Epithelial cell of proximal tubule (primary cell): ENCODE results near the gene MVB12A. TPM values are rescaled to one million over a fixed set of nuclear protein-coding genes. Genes with fewer than 3 reads are reported as not detected.

Experiments used
- DNase-seq: peaks from one replicate; pipeline ENCODE4 v3.0.0-alpha.2; 2011; ENCODE audit warnings: low read depth
- H3K4me3 ChIP-seq: 2 replicates; pipeline ENCODE4 v1.5.1; 2011; ENCODE audit warnings: low read depth, mild to moderate bottlenecking, low read length
- total RNA-seq: library from RNA; depleted of rRNA; stranded (reverse); fragments of >200 nt; gene quantifications from 2 replicates; pipeline ENCODE4 v1.2.3, GENCODE V29; 2015
- TF ChIP-seq, protein P1 (sequence below): conservative IDR thresholded peaks from 2 replicates; pipeline ENCODE4 v1.5.1; 2012; ENCODE audit warnings: low read depth, mild to moderate bottlenecking, low read length

MVB12A gene
- total RNA-seq, 1 donor from 2014 or later, result 91.6 TPM

DNA sequence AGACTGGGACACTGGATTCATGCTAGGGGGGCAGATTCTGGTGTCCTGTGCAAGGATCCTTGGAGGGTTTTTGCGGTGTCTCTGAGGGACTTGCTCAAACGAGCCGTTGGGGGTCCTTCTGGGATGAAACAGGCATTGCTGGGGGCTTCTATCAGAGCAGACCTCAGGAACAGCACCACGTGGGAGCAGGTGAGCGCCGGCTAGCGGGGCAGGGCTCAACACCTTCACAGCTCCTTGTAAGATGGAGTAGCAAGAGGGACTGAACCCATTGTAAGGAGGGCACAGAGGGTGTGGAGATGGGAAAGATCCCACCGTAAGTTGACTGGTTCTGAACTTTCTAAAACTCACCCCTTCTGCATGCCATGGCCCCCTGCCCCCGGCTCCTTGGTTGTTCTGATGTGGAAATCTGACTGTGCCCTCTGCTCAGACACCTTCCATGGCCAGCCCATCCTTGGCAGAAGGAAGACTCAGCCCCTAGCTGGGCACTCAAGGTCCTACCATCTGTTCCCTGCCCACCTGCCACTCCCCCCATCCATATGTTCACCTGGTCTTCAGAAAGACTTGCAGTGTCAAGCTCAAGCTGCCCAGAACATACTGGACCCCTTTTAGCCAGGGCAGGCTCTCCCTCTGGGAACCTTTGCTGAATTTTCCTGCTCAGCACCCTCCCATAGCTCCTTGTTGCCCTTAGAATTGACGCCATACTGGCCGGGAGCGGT lies 51.7 kb downstream of the MVB12A start:
- H3K4me3 ChIP-seq, result peak overlapping the region; percentile 74
- no peak for DNase-seq
- TF ChIP-seq, protein P1, sequence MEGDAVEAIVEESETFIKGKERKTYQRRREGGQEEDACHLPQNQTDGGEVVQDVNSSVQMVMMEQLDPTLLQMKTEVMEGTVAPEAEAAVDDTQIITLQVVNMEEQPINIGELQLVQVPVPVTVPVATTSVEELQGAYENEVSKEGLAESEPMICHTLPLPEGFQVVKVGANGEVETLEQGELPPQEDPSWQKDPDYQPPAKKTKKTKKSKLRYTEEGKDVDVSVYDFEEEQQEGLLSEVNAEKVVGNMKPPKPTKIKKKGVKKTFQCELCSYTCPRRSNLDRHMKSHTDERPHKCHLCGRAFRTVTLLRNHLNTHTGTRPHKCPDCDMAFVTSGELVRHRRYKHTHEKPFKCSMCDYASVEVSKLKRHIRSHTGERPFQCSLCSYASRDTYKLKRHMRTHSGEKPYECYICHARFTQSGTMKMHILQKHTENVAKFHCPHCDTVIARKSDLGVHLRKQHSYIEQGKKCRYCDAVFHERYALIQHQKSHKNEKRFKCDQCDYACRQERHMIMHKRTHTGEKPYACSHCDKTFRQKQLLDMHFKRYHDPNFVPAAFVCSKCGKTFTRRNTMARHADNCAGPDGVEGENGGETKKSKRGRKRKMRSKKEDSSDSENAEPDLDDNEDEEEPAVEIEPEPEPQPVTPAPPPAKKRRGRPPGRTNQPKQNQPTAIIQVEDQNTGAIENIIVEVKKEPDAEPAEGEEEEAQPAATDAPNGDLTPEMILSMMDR, result no peak

DNA sequence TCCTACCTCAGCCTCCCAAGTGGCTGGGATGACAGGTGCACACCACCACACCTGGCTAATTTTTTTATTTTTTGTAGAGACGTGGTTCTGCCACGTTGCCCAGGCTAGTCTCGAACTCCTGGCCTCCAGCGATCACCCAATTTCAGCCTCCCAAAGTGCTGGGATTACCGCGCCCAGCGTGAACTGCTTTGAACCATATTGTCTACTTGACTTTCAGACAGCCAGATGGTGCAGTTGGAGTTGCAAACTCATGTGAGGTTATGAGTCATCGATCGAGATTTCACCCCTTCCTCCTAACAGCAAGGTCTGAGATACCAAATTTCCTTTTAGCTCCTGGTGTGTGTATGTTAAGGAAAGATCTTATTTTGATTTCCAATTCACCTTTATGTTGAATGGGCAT lies 53.2 kb downstream of the MVB12A start:
- no peak for DNase-seq
- TF ChIP-seq, protein P1, result no peak
- no peak overlapping the region for H3K4me3 ChIP-seq

Other genes with a start within 250 kb of the MVB12A start
- gene USE1, start 204.7 kb upstream of the MVB12A start, total RNA-seq, result 9.0 and 25.3 TPM in 2 replicates
- gene OCEL1, start 193.8 kb upstream of the MVB12A start, total RNA-seq, result 4.6 and 8.1 TPM in 2 replicates
- 122 and 131 TPM in 2 replicates for gene NR2F6, start 174.1 kb upstream of the MVB12A start, total RNA-seq
- not detected in 2 replicates for gene USHBP1, start 155.3 kb upstream of the MVB12A start, total RNA-seq
- 125 and 141 TPM in 2 replicates for gene BABAM1, start 152.6 kb upstream of the MVB12A start, total RNA-seq
- 3.0 and 4.1 TPM in 2 replicates for gene ANKLE1, start 138.1 kb upstream of the MVB12A start, total RNA-seq
- 10.3 and 20.9 TPM in 2 replicates for gene ABHD8, start 116.6 kb upstream of the MVB12A start, total RNA-seq
- gene MRPL34, start 114.2 kb upstream of the MVB12A start, total RNA-seq, result 121 and 161 TPM in 2 replicates
- 35.6 and 47.0 TPM in 2 replicates for gene DDA1, start 110.5 kb upstream of the MVB12A start, total RNA-seq
- gene ANO8, start 85.2 kb upstream of the MVB12A start, total RNA-seq, result 3.3 and 6.6 TPM in 2 replicates
- 22.7 and 79.5 TPM in 2 replicates for gene GTPBP3, start 82.5 kb upstream of the MVB12A start, total RNA-seq
- gene PLVAP, start 42.7 kb upstream of the MVB12A start, total RNA-seq, result 0.58 and 1.2 TPM in 2 replicates
- gene CCDC194, start 25.9 kb upstream of the MVB12A start, total RNA-seq, result not detected in 2 replicates
- gene BST2, start 14.4 kb upstream of the MVB12A start, total RNA-seq, result 2.2 and 18.6 TPM in 2 replicates
- not detected in 2 replicates for gene TMEM221, start 28.6 kb downstream of the MVB12A start, total RNA-seq
- gene NXNL1, start 40.9 kb downstream of the MVB12A start, total RNA-seq, result not detected in 2 replicates
- 2.5 and 7.0 TPM in 2 replicates for gene SLC27A1, start 50.5 kb downstream of the MVB12A start, total RNA-seq
- gene PGLS, start 91.6 kb downstream of the MVB12A start, total RNA-seq, result 83.6 and 123 TPM in 2 replicates
- gene COLGALT1, start 135.6 kb downstream of the MVB12A start, total RNA-seq, result 83.6 and 126 TPM in 2 replicates